ENCODE data around the gene PTOV1. TPM values are rescaled to one million over a fixed set of nuclear protein-coding genes. Genes with fewer than 3 reads are reported as not detected.

PTOV1 gene
- total RNA-seq, 2 donors from 2014 or later: 179 to 252 TPM

- Histone ChIP-seq H3K9me3 (no peaks in the 10 kb centered on the region), H3K4me1 (replicated peaks) (peaks cover 3% of the 10 kb centered on the region), H3K4me3 (no peak overlapping the region), H3K27me3 (replicated peaks; ENCODE audit: insufficient read depth) (no peaks in the 10 kb centered on the region), H3K27ac (no peak overlapping the region), H3K36me3 (peaks cover 0 to 3% of the 10 kb centered on the region in 2 donors)
- no peak for DNase-seq (ENCODE audit: low spot score)
- no peak for TF ChIP-seq POLR2AphosphoS5 (IDR thresholded peaks at IDR 0.05)
- no peak for TF ChIP-seq CTCF (IDR thresholded peaks at IDR 0.05)
- TF ChIP-seq POLR2A (IDR thresholded peaks at IDR 0.05): no peak
- intact Hi-C loops (cut with DNase I): no loop called here
- WGBS: 90% methylated on average over 12 of the region's 12 CpGs
Observed at GRCh38 chr19:49823472-49823871, 27.5 kb upstream of the PTOV1 start.

- Histone ChIP-seq H3K4me1 (replicated peaks) (no peaks in the 10 kb centered on the region), H3K36me3 (peaks cover 0 to 6% of the 10 kb centered on the region in 2 donors), H3K27me3 (replicated peaks; ENCODE audit: insufficient read depth) (no peaks in the 10 kb centered on the region), H3K4me3 (no peak overlapping the region), H3K27ac (no peak overlapping the region), H3K9me3 (no peaks in the 10 kb centered on the region)
- TF ChIP-seq POLR2AphosphoS5 (IDR thresholded peaks at IDR 0.05) (no peak), CTCF (IDR thresholded peaks at IDR 0.05) (no peak), POLR2A (IDR thresholded peaks at IDR 0.05) (no peak)
- DNase-seq (ENCODE audit: low spot score): no peak
- intact Hi-C loops (cut with DNase I): no loop called here
- 88% methylated on average over 6 of the region's 6 CpGs for WGBS
Observed at GRCh38 chr19:49824662-49825061, 26.3 kb upstream of the PTOV1 start.

GRCh38 chr19:49827034-49827433 lies 23.9 kb upstream of the PTOV1 start:
- Histone ChIP-seq H3K27me3 (replicated peaks; ENCODE audit: insufficient read depth) (no peaks in the 10 kb centered on the region), H3K27ac (no peak overlapping the region), H3K36me3 (peaks cover 0 to 11% of the 10 kb centered on the region in 2 donors), H3K9me3 (no peaks in the 10 kb centered on the region), H3K4me1 (replicated peaks) (no peaks in the 10 kb centered on the region), H3K4me3 (no peak overlapping the region)
- intact Hi-C loops (cut with DNase I): no loop called here
- WGBS: 87% methylated on average over 14 of the region's 14 CpGs
- DNase-seq (ENCODE audit: low spot score): no peak
- TF ChIP-seq POLR2AphosphoS5 (IDR thresholded peaks at IDR 0.05) (no peak), POLR2A (IDR thresholded peaks at IDR 0.05) (no peak), CTCF (IDR thresholded peaks at IDR 0.05) (no peak)

GRCh38 chr19:49829200-49829599 lies 21.8 kb upstream of the PTOV1 start:
- H3K36me3 ChIP-seq: peaks cover 0 to 30% of the 10 kb centered on the region in 2 donors

More at GRCh38 chr19:49829200-49829599, 21.8 kb upstream of the PTOV1 start:
- TF ChIP-seq POLR2AphosphoS5 (IDR thresholded peaks at IDR 0.05) (no peak), CTCF (IDR thresholded peaks at IDR 0.05) (no peak), POLR2A (IDR thresholded peaks at IDR 0.05) (no peak)
- 90% methylated on average over 8 of the region's 8 CpGs for WGBS
- Histone ChIP-seq H3K9me3 (no peaks in the 10 kb centered on the region), H3K4me1 (replicated peaks) (no peaks in the 10 kb centered on the region), H3K4me3 (no peak overlapping the region), H3K27ac (no peak overlapping the region), H3K27me3 (replicated peaks; ENCODE audit: insufficient read depth) (no peaks in the 10 kb centered on the region)
- intact Hi-C loops (cut with DNase I): no loop called here
- DNase-seq (ENCODE audit: low spot score): no peak

Measured in prostate gland (tissue), 2 donors.